Left kidney (tissue), 8 donors: ENCODE data around the gene PADI3. TPM values are rescaled to one million over a fixed set of nuclear protein-coding genes. Genes with fewer than 3 reads are reported as not detected.

ENCODE experiments used
- DNase-seq: peaks from one replicate; pipeline ENCODE4 v3.0.0-alpha.2; 2013
- long read RNA-seq, 8 donors: transcript quantifications; one replicate each; lab custom pipeline, GENCODE V29; 2026
- polyA plus RNA-seq: library from polyadenylated mRNA; unstranded; fragments of 120-200 nt; gene quantifications from one replicate; pipeline ENCODE4 v1.2.1, GENCODE V29; 2013; ENCODE audit not compliant: insufficient read length

Gene PADI3, protein sequence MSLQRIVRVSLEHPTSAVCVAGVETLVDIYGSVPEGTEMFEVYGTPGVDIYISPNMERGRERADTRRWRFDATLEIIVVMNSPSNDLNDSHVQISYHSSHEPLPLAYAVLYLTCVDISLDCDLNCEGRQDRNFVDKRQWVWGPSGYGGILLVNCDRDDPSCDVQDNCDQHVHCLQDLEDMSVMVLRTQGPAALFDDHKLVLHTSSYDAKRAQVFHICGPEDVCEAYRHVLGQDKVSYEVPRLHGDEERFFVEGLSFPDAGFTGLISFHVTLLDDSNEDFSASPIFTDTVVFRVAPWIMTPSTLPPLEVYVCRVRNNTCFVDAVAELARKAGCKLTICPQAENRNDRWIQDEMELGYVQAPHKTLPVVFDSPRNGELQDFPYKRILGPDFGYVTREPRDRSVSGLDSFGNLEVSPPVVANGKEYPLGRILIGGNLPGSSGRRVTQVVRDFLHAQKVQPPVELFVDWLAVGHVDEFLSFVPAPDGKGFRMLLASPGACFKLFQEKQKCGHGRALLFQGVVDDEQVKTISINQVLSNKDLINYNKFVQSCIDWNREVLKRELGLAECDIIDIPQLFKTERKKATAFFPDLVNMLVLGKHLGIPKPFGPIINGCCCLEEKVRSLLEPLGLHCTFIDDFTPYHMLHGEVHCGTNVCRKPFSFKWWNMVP
- 0.08 TPM for polyA plus RNA-seq
- long read RNA-seq, donor 1 = 0 reads
- long read RNA-seq, donor 2 = 0 reads
- long read RNA-seq, donor 3 = 0 reads
- long read RNA-seq, donor 4 = 0 reads
- long read RNA-seq, donor 5 = 0 reads
- long read RNA-seq, donor 6 = 0 reads
- long read RNA-seq, donor 7 = 0 reads
- long read RNA-seq, donor 8 = 0 reads

DNA sequence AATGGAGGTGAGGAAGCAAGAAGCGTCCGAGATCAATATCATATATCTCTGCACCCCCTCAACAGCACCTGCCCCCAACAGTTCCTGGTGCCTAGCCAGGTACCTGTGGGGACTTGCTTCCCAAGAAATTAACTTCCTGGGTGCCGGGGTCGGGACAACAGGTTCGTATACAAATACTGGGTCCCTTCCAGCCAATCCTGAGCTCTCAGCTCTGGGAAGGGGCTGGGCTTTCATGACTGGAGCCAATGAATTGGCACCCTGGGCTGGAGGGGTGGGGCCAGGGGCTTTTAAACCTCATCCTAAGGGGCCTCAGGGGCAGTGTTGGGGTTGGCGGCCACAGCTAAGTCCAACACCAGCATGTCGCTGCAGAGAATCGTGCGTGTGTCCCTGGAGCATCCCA is at the start of gene PADI3:
TSS of gene PADI3 (plus strand) at position 318 of the 400 bp plus-strand sequence. CDS start at position 358, 40 bp downstream.
- no peak for DNase-seq

DNA sequence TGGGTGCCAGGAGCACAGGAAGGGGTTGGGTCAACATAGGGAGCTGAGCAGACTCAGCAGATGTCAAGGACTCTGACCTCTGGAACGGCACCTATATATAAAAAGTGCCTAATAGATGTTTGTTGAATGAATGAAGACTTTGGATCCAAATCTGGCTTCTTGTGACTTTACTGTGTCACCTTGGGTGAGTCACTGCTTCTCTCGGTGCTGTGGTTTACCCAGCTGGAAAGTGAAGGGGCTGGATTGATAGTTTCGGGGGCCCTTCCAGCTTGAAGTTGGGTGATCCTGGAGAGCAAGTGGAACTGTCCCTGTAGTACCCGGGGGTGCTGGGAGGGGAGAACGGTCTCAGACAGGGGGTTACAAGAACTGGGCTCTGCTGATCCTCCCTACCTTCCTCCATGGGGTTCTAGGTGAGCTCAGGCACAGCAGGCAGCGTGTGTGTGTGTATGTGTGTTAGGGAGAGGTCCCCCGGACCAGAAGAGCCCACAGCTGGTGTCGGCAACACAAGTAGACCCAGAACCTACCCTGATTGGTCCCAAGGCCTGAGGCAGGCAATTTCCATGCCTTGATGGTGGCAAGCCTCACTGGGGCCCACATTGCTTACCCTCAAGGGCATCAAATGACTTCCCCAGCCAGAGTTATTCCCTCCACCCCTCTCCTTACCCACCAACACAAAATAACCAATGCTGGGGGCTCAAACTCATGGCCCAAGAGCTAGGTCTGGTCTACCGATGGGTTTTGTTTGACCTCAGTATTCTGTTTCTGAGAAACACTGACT is 49.4 kb upstream of the PADI3 start:
- DNase-seq = no peak

DNA sequence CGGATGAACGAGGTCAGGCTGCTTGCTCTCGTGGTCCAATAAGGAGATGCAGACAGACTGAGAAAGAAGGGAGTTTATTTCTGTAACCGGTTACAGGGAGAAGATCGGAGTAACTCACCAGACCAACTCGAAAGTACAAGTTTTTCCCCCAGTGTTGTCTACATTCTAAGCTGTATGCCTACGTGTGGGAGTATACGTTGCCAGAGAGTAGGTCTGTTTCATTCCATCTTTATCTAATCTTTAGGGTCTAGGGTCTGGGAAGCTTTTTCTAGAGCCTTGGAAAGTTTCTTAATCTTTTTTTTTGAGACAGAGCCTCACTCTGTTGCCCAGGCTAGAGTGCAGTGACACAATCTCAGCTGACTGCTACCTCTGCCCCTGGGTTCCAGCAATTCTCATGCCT is 48.7 kb upstream of the PADI3 start:
- DNase-seq = no peak

DNA sequence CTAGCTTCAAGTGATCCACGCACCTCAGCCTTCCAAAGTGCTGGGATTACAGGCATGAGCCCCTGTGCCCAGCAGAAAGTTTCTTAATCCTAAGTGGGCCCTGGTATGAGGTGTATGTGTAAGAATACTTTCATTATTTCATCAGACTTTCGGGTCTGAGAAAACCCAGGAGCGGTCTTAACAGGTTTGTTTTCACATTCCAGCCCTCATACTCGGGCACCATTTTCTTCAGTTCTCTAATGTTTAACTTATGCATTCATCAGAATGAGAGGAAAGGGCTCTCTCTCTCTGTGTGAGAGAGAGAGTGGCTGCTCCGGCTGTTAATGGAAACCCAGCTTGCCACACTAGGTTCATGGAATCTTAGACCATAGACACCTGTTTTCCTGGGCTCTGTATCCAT is 48.1 kb upstream of the PADI3 start:
- no peak for DNase-seq

DNA sequence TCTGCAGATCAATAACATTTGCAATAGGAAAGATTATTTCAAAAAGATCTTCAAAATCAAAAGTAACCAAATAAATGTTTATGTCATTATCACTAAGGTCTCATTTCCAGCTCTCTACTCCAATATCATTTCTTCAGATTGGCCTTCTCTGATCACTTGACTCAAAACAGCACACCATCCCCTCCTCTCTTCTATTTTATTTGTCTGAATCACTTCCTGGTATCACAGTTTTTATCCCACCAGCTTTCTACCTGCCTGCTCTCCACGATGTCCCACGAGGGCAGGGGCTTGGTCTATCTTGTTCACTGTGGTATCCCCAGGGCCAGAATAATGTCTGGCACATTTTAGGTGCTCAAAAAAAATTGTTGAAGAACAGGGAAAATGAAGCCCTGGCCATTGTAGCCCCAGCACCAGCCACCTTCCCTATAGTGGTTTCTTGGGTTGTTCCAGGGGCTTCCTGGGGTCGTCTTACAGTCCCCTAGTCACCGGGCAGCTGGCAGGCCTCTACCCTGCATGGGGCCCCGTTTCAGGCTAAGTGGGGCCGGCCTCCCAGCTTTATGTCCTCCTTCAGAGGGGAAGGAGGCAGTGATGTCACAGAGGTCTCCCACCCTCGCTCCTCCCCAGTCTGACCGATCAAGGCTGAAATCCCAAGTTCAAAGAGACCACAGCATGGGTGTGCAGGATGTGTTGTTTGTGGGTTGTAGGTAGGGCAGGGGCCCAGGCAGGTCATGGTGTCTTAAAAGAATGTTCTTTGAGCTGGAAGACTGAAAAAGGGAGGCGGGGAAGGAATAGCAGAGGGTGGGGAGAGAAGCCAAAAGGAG is 47.5 kb upstream of the PADI3 start:
- DNase-seq = no peak

DNA sequence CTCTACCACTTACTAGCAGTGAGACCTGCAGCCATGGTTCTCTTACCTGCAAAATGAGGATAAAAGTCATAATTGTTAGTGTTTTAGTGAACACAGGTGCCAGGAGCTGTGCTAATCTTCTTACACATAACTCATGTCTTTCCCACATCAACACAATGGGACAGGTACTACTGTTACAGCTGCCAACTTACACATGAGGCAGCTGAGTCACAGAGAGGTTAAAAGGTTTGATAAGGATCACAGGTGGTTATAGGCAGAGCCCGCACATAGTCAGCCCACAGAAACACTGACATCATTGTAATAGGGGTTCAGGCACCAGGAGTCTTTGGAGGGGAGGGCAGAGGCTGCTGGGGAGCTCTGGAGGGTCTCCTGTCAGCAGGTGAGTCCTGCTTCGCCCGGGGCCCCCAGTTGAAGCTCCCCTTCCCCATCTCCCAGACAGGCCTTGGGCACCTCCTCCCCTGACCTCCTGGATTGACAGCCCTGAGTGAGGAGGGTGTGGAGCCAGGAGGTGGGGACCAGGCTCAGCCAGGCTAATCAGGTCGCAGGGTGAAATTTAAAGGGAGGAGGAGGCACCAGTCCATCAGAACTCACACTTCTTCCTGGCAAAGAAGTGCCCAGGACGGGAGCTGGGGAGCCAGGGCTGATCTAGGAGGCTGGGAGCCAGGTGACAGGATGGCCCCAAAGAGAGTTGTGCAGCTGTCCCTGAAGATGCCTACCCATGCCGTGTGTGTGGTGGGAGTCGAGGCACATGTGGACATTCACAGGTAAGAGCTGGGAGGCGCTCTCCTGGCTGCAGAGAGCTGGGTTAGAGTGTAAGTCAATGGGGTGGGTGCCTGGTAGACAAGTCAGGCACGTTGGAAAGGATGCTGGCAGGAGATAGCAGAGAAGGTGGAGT is 44.1 kb upstream of the PADI3 start, which contains the start of gene PADI1:
TSS of gene PADI1 (plus strand) at position 583 of the 895 bp plus-strand sequence. CDS start at position 673, 90 bp downstream.
- no peak for DNase-seq

DNA sequence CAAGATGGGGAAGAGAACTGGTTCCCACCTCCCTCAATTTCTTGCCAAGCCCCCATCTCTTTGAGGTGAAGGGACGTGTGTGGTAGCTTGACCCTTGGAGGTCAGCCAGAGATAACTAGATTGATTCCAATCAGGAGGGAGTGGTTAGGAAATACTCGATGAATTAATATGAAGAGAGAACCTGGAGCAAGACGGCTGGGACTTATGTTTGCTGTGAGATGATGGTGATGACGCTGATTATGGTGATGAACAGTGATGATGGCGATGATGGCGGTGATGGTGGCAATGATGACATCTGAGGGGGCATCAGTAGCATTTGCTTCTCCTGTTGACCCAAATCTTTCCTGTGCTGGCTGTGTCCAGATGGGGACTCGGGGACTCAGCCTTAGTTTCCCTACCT is 43.2 kb upstream of the PADI3 start:
- no peak for DNase-seq

DNA sequence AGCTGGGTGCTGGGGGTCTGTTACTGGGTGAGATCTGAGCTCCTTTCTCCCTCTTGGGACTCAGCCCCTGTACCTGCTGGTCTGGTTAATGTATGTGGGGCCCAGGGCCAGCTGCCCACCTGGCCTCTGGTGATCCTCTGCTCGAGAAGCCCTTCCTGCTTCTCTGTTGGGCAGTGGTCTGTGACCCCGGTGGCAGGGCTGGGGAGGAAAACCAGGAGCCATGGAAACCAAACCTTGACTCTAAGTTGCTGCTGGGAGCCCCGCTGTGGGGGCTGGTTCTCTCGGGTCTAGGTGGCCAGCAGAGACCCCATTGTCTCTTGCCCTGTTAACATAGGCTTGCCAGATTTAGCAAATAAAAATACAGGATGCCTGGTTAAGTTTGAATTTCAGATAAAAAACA is 42.7 kb upstream of the PADI3 start:
- DNase-seq = no peak

DNA sequence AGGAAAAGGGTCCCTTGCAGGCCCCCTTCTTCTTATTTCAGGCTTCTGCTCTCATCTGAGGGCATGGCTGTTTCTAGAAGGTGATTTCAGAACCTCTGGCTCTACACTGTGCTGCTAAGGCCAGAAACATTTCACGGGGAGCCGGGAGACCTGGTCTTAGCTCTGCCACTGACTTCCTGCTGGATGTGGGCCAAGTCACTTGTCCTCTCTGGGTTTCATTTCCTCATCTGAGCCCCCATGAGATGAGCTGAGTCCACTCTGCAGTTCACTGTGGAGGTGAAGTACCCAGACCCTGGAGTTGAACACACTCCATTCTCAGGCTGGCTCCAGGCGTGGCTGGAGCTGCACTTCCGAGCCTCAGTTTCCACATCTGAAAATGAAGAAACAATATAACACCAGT is 41.9 kb upstream of the PADI3 start:
- no peak for DNase-seq

DNA sequence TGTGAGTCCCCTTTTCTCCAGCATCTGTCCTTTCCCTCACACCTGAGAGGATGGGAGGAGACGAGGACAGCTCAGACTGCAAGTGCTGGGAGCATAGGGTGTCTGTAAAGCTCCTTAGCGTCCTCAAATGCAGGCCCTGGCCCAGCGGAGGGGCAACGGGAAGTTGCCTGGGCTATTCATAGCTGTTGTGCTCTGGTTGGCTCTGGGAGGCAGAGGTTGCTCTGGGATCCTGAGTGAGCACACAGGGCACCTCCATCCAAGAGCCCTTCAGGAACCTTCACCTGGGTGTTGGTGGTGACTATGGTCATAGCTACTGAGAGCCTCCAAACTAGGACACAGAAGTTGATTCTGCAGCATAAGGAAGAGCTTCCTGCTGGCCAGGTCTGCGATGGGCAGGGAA is 41.4 kb upstream of the PADI3 start:
- DNase-seq = no peak

DNA sequence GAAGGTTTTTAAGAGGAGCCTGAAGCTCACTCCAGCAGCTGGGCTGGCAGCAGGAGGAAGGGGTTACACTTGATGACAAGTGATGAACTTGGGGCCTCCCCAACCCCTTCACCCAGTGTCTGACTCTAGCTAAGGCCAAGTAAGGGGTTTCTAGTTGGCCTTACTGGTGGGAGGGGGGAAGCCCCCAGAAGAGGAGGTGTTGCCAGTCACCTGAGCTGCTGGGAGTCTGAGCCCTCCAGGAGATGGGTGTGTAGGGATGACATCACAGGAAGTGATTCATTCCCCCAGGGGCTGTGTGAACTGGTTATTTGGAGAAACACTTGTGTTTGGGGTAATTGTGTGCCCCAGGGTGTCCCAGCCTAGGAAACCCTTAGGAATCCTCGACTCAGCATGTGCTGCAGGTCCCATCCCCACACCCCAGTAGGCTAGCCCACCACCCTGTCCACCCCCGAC is 40.9 kb upstream of the PADI3 start:
- DNase-seq = no peak

DNA sequence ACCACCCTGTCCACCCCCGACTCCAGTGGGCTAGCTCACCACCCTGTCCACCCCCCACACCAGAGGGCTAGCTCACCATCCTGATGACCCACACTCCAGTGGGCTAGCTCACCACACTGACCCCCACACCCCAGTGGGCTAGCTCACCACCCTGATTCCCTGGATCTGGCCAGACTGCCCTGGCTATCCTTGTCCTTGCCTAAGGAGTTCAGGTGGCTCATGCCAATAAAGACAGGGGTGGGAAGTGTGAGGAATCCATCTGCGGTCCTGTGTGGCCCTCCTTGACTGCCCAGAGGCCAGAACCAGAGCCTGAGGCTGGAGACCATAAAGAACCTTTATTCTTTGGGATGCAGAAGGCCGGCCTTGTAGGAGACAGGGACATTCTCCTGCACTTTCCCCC is 40.4 kb upstream of the PADI3 start:
- no peak for DNase-seq

DNA sequence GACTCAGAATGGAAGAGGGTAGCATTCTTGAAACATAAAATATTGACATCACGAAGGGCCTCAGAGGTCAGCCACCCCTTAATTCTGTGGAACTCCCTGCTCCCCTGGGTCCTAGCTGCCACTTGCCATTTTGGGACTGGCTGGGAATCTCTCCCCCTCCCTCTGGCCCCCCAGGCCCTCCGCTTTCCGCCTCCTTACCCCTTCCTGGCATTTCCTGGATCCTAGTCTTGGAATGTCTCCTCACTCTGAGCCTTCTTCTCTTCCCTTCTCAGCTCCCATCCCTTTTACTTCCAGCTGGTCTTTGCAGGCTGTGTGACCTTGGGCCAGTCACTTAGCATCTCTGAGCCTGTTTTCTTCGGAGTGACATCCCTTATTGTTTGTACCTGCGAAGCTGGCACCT is 39.5 kb upstream of the PADI3 start:
- no peak for DNase-seq

DNA sequence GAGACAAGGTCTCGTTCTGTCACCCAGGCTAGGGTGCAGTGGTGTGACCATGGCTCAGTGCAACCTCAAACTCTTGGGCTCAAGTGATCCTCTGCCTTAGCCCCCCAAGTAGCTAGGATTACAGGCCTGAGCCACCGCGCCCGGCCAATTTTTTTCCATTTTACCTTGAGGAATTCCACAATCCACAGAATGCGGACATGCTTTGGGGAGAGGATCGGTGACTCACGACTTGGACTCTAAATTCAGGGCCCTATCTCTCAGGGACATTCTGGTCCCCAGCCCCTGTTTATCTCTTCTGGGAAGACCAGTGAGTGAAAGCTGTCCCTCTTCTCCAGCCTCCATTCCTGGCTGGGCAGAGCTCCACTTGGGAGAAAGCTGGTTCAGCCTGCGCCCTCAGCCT is 38.7 kb upstream of the PADI3 start:
- DNase-seq = no peak

DNA sequence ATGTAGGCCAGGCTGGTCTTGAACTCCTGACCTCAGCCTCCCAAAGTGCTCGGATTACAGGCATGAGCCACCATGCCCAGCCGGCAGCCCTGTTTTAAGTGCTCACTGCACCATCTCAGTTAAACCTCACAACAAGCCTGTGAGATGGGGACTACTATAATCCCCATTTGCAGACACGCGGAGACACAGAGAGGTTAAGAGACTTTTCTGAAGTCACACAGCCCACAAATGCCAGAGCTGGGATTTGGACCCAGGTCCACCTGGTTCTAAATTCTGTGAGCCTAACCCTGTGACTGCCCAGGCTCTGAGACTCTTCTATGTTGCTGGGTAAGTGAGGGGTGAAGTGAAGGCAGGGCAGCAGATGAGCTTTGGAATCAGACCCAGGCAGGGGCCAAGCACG is 37.5 kb upstream of the PADI3 start:
- DNase-seq = no peak

DNA sequence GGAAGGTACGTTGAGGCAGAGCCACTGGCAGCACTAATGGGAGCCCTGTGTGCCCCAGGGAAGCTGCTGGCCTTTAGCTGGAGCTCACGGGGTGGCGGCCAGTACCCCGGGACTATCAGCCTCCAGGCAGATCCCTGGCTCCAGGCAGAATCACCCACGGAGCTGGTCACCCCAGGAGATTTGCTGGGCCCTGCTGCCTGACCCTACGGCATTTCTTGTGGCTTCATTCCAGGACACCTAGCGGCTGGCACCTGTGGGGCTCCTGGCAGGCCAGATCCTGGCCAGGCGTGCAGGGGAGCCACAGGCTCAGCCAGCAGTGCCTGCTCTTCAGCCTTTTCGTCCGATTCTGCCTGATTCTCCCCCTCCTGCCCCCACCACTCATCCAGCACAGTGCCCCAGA is 36.9 kb upstream of the PADI3 start:
- DNase-seq = no peak

DNA sequence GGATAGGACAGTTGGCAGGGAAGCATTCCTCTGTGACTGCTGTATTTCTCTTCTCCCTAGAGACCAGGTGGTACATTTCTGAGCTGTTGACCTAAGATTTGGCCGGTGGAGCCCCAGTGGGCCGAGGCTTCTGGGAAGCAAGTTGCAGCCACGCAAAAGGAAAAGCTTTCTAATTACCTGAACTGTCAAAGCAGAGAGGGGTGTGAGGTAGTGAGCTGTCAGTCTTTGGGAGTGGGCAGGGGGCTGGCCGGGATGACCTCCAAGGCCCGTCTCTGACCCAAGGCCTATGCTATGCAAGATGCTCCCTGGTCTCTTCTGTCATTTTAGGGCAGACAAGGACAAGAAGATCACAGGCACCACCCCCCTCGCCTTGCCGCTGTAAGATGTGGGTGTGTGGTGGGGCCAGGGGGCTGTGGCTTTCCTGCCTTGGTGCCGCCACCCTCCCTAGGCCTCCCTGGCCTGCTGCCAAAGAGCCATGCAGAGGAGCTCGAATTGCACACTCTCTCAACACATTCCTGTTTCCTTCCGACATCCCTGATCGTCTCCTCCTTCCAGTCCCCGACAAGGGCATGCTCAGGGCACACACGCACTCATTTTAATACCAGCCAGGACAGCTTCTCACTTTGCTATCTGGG is 36.3 kb upstream of the PADI3 start:
- DNase-seq = peak; percentile 80

DNA sequence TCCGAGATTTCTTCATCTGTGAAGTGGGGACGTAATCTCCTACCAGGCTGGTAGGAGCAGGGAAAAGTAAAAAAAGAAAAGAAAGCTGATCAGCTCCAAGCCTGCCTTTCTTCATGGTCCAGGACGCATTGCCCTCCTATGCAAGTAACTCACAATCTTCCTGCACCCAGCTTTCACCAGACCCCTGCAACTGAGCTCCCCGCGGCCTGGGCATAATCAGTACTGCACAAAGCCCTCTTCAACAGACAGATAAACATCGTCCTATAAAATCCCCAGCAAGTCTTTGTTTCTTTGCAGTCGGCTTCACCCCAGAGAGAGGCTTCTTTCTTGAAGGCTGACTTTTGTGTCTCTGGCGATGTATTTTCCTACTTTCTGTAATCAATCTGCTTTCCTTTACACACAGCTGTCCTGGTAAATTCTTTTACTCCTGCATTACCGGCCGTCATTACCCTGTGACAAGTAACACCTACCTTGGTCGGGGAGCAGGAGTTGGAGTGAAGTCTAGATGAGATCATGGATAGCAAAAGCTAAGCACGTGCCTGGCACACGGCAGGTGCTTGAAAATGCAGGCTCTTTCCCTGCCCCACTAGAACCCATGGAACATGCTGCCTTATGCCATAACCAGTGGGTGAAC is 35.6 kb upstream of the PADI3 start:
- no peak for DNase-seq

DNA sequence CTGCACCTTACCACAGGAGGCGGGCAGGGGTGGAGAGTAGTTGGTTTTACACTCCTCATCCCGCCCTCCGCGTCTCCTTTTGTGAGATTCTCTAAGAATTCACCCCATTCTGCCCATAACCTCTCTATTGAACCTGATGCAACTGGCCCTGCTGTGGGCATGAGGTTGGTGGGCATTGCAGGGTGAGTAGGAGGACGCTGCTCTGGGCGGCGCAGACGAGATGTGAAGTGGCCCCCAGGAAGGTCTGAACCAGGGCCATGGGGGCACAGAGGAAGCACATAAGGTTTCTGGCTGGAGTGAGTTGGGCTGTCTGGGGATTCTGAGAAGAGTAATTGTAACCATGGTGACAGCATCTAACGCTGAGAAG is 35.1 kb upstream of the PADI3 start:
- DNase-seq = no peak
